ENCODE results near the gene CCNI. TPM values are rescaled to one million over a fixed set of nuclear protein-coding genes. Genes with fewer than 3 reads are reported as not detected.
"Not testable (repeated sequence)": the region's sequence is repeated elsewhere in the genome, so short reads cannot be mapped to it uniquely, and the experiment has no call there.

The CCNI gene
- total RNA-seq, 1 donor from 2014 or later, result 303 TPM

- Mint-ChIP-seq H3K36me3 (ENCODE audit: low read depth, unreplicated experiment) (no peaks in the 10 kb centered on the region), H3K4me1 (ENCODE audit: unreplicated experiment) (peaks cover 2% of the 10 kb centered on the region), H3K4me3 (ENCODE audit: unreplicated experiment) (no peak overlapping the region), H3K27ac (ENCODE audit: unreplicated experiment) (no peak overlapping the region), H3K9me3 (ENCODE audit: unreplicated experiment) (no peaks in the 10 kb centered on the region), H3K27me3 (ENCODE audit: unreplicated experiment) (no peaks in the 10 kb centered on the region)
- TF ChIP-seq, protein P1, sequence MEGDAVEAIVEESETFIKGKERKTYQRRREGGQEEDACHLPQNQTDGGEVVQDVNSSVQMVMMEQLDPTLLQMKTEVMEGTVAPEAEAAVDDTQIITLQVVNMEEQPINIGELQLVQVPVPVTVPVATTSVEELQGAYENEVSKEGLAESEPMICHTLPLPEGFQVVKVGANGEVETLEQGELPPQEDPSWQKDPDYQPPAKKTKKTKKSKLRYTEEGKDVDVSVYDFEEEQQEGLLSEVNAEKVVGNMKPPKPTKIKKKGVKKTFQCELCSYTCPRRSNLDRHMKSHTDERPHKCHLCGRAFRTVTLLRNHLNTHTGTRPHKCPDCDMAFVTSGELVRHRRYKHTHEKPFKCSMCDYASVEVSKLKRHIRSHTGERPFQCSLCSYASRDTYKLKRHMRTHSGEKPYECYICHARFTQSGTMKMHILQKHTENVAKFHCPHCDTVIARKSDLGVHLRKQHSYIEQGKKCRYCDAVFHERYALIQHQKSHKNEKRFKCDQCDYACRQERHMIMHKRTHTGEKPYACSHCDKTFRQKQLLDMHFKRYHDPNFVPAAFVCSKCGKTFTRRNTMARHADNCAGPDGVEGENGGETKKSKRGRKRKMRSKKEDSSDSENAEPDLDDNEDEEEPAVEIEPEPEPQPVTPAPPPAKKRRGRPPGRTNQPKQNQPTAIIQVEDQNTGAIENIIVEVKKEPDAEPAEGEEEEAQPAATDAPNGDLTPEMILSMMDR (IDR thresholded peaks at IDR 0.05; ENCODE audit: unreplicated experiment), result no peak
- DNase-seq (ENCODE audit: low spot score), result no peak
Measured at GRCh38 chr4:77084019-77084639, 8.3 kb upstream of the CCNI start.

DNA sequence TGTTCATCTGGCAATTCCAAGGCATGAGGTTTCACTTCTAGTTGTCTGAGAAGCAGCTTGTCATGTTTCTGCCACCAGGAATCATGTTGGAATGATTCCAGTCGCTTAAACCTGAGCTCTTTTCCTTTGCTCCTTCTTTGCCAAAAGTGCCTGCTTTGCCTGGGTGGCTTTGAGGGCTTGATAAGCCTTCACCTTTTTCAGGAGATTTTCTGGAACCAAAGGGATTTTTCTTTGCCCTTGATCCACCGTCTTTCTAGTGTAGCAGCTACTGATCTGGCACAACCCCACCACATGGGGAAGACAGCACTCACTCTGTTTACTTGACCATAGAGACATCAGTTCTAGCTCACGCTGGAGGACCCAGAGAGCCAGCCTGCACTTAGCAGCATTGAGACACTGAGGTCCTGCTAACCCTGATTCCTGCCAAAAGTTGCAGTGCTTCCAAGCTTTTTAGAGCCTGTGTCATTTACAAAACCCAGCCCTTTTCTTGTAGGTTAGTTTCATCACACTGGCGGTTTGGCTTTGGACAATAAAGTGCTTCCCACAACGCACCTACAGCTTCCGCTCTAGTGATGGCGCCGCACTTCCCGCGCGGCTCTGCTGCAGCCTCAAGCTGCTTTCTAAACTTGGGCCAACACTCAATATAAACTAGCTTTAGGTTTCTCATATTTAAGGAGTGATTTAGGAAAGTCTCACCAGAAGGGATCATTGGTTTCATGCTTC lies 7.3 kb upstream of the CCNI start:
- TF ChIP-seq, protein P1 (IDR thresholded peaks at IDR 0.05; ENCODE audit: unreplicated experiment), result no peak
- H3K4me1 Mint-ChIP-seq (ENCODE audit: unreplicated experiment), result peaks cover 3% of the 10 kb centered on the region
- no peak overlapping the region for H3K4me3 Mint-ChIP-seq (ENCODE audit: unreplicated experiment)
- DNase-seq (ENCODE audit: low spot score), result no peak
- H3K27ac Mint-ChIP-seq (ENCODE audit: unreplicated experiment), result no peak overlapping the region
- no peaks in the 10 kb centered on the region for H3K36me3 Mint-ChIP-seq (ENCODE audit: low read depth, unreplicated experiment)
- no peaks in the 10 kb centered on the region for H3K9me3 Mint-ChIP-seq (ENCODE audit: unreplicated experiment)
- no peaks in the 10 kb centered on the region for H3K27me3 Mint-ChIP-seq (ENCODE audit: unreplicated experiment)

- H3K9me3 Mint-ChIP-seq (ENCODE audit: unreplicated experiment); H3K27ac Mint-ChIP-seq (ENCODE audit: unreplicated experiment); H3K27me3 Mint-ChIP-seq (ENCODE audit: unreplicated experiment); H3K36me3 Mint-ChIP-seq (ENCODE audit: low read depth, unreplicated experiment); H3K4me3 Mint-ChIP-seq (ENCODE audit: unreplicated experiment); DNase-seq (ENCODE audit: low spot score): not testable (repeated sequence)
- H3K4me1 Mint-ChIP-seq (ENCODE audit: unreplicated experiment), result peaks cover 18% of the 10 kb centered on the region
Measured at GRCh38 chr4:77080806-77081205, 5.0 kb upstream of the CCNI start.

DNA sequence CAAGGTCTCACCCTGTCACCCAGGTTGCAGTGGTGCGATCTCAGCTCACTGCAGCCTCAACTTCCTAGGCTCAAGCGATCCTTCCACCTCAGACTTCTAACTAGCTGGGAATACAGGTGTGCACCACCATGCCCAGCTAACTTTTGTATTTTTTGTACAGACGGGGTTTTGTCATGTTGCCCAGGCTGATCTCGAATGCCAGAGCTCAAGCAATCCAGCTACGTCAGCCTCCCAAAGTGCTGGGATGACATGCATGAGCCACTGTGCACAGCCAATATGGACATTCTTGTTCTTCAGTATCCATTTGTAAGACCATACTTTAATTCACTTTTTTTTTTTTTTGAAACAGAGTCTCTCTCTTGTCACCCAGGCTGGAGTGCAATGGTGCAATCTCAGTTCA lies 3.5 kb upstream of the CCNI start:
- peaks cover 3% of the 10 kb centered on the region for H3K27me3 Mint-ChIP-seq (ENCODE audit: unreplicated experiment)
- H3K4me3 Mint-ChIP-seq (ENCODE audit: unreplicated experiment), result no peak overlapping the region
- peaks cover 18% of the 10 kb centered on the region for H3K4me1 Mint-ChIP-seq (ENCODE audit: unreplicated experiment)
- DNase-seq (ENCODE audit: low spot score), result no peak
- TF ChIP-seq, protein P1 (IDR thresholded peaks at IDR 0.05; ENCODE audit: unreplicated experiment), result no peak
- no peaks in the 10 kb centered on the region for H3K36me3 Mint-ChIP-seq (ENCODE audit: low read depth, unreplicated experiment)
- H3K27ac Mint-ChIP-seq (ENCODE audit: unreplicated experiment), result no peak overlapping the region
- no peaks in the 10 kb centered on the region for H3K9me3 Mint-ChIP-seq (ENCODE audit: unreplicated experiment)

- DNase-seq (ENCODE audit: low spot score), result no peak
- no peak overlapping the region for H3K4me3 Mint-ChIP-seq (ENCODE audit: unreplicated experiment)
- TF ChIP-seq, protein P1 (IDR thresholded peaks at IDR 0.05; ENCODE audit: unreplicated experiment), result no peak
- H3K36me3 Mint-ChIP-seq (ENCODE audit: low read depth, unreplicated experiment), result no peaks in the 10 kb centered on the region
- peaks cover 3% of the 10 kb centered on the region for H3K27me3 Mint-ChIP-seq (ENCODE audit: unreplicated experiment)
- no peak overlapping the region for H3K27ac Mint-ChIP-seq (ENCODE audit: unreplicated experiment)
- H3K4me1 Mint-ChIP-seq (ENCODE audit: unreplicated experiment), result peaks cover 18% of the 10 kb centered on the region
- H3K9me3 Mint-ChIP-seq (ENCODE audit: unreplicated experiment), result no peaks in the 10 kb centered on the region
Measured at GRCh38 chr4:77078401-77078800, 2.6 kb upstream of the CCNI start.
